Fibroblast of gingiva (primary cell): ENCODE results near the gene ITGB1BP1.

Experiments used
- DNase-seq: peaks from one replicate; pipeline ENCODE4 v3.0.0-alpha.2; 2011; ENCODE audit warnings: low read depth

ITGB1BP1 gene, protein sequence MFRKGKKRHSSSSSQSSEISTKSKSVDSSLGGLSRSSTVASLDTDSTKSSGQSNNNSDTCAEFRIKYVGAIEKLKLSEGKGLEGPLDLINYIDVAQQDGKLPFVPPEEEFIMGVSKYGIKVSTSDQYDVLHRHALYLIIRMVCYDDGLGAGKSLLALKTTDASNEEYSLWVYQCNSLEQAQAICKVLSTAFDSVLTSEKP

DNA sequence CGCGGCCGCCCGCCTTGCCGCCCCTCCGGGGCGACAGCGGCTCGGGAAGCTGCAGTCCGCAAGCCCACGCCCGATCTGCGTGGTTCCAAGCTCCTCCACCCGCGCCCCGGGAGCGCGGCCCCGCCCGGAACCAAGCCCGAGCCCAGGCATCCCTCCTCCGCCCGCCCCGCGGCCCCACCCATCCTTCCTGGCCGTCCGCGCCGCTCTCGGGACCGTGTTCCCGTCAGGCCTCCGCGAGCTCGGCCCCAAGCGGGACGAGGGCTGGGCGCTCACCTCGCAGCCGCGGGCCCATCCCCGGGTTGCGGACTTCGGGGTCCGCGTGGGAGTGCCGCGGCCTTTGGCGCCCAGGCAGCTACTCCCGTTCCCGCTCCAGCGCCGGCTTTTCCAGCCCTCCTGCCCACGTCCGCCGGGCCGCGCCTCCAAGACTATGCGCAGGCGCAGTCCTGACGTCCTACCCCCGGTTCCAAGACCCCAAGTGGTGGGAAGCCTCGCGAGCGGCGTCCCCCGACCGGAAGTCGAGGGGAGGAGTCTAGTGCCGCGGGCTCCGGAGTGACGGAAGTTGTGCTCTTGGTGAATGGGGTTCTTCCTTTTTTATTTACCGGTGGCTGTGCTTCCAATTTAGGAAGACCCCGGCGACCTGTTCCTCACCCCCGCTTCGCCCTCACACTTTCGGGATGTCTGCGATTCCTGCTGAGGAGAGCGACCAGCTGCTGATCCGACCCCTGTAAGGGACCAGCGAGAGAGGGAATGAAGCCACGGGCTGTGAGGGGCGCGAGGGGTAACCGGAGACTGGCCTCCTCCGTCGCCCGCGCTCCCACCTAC lies at the start of gene ITGB1BP1, which contains the start of gene CPSF3:
Gene ITGB1BP1, minus strand, starts transcription at position 429 of the 822 bp plus-strand sequence. CDS start 4,831 bp downstream, outside the sequence.
Gene CPSF3, plus strand, starts transcription at position 555 of the 822 bp plus-strand sequence. Its CDS starts 120 bp downstream, at position 675.
- DNase-seq: peak; percentile 96

DNA sequence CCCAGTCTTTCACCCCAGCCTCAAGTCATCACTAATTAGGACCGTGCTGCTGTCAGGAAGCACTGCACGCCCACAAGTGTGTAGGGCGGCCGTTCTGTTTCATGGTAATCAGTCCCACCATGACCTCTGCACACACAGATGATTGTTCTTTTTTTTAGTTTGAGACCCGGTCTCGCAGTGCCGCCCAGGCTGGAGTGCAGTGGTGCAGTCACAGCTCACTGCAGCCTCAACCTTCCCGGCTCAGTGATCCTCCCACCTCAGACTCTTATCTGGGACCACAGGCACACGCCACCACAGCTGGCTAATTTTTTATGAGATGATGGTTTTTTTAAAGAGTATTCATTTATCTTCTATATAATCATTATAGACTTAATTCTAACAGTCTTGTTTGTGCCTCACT lies 49.2 kb upstream of the ITGB1BP1 start:
- DNase-seq: no peak

DNA sequence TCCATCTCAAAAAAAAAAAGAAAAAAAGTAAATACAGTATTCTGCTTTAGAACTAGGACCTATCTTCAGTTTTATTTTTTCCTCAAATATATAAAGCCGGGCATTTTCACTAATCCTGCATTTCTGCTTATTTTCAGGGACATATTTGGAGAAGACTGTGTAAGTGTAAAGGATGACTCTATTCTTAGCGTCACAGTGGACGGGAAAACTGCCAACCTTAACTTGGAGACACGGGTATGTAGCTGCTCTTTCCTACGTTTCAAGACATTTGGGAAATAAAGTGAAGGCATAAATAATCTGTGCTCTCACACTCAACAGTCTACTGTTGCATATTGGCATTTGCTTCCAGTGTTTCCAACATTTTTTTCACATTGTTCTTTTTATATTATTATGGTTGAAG lies 47.9 kb upstream of the ITGB1BP1 start:
- DNase-seq: no peak

DNA sequence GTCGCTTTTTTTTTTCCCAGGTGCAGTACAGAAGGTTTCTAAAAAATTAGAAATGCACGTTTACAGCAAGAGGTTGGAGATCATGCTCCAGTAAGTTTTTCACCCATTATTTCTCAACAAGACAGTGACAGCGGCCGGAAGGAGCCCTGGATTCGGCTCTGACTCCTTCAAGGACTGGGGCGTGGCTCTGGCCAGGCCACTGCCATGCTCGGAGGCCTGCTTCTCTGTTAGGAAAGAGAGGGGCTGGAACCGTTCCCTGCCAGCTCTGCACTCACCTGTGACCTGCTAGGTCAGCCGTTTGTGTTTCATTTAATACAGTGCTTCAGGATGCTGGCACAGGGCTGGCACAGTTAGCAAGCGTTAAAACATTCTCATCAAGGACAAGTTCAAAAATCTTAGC lies 44.4 kb upstream of the ITGB1BP1 start:
- DNase-seq: no peak

DNA sequence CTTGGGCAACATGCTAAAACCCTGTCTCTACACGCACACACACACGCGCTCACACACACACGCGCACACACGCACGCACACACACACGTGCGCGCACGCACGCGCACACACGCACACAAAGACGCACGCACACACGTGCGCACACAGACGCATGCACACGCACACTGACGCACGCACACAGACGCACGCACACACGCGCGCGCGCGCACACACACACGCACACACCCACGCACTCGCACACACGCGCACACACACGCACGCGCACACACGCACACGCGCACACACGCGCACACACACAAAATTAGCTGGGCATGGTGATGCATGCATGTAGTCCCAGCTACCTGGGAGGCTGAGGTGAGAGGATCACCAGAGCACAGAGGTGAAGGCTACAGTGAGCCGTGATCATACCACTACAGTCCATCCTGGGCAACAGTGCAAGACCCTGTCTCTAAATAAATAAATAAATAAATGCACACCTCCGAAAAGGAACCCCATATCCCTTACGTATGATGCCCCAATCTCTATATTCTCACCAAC lies 42.9 kb upstream of the ITGB1BP1 start:
- no peak for DNase-seq

DNA sequence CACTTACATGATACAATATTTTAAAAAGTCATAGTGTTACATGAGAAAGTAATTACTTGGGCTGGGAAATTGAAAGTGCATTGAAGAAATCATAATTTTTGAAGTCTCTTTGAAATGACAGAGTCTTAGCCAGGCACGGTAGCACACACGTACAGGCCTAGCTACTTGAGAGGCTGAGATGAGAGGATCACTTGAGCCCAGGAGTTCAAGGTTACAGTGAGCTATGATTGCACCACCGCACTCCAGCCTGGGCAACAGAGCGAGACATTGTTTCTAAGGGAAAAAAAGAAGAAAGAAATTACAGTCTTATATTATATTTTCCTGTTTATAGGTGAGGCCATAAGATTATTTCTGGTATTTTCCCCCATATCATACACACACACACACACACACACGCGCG lies 41.8 kb upstream of the ITGB1BP1 start:
- DNase-seq: no peak

DNA sequence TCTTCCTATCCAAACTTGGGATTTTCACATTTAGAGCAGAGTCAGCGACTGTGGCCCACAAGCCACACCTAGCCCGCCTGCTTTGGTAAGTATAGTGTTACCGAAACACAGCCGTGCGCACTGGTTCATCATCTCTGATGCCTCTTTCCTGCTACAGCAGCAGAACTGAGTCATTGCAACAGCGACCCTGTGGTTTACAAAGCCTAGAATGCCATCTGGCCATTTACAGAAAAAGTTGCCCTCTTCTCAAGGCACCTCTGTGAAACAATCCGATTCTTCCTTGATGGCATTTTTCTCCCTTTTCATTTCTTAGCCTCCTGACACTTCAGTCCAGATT lies 40.3 kb upstream of the ITGB1BP1 start:
- no peak for DNase-seq

DNA sequence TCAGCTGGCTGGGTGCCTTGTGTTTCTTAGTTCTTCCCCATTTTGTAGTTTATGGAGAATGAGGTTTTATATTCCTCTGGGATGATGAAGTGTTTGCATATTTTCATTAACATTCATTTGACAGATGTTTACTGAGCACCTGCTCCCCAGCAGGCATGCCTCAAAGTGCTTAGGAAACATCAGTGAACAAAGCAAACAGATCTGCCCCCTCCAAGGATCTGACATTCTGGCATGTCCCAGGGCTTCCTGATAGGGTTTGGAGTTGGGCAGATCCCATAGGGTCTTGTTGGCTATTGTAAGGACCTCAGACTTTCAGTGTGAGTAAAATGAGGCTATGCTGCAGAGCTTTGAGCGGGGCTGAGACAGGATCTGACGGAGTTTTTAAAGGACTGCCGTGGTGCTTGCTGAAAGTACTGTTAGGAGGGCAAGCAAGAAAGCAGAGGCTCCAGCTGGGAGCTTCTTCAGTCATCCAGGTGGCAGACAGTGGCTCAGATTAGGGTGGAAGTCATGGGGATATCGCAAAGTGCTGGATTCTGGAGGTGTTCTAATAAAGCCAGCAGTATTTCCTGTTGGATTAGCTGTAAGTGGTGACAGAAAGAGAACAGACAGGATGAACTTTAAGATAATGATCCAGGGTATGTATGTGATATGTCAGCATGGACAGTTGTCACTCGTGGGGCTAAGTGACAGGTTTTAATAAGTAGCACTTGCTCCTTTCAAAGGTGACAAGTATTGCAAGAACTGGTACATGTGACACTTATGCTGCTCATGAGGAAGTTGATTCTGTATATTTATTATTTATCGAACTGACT lies 39.8 kb upstream of the ITGB1BP1 start:
- no peak for DNase-seq

DNA sequence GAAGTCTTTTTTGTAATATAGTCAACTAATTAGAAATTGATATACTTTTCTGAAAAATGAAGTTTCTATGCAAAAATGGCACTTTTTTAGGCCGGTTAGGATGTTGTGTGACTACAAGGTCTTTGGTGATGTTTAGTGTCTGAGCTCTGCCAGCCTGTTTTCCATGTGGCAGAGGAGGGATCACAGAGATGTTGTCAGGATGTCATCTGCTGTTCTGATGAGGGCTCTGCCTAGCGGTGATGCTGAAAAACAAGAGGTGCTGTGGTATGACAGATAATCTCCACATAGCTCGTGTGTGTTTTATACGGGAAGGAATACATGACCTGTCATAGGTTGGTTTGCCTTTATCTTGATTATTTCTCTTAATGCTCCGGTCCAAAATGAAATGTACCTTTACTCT lies 39.0 kb upstream of the ITGB1BP1 start:
- DNase-seq: no peak

DNA sequence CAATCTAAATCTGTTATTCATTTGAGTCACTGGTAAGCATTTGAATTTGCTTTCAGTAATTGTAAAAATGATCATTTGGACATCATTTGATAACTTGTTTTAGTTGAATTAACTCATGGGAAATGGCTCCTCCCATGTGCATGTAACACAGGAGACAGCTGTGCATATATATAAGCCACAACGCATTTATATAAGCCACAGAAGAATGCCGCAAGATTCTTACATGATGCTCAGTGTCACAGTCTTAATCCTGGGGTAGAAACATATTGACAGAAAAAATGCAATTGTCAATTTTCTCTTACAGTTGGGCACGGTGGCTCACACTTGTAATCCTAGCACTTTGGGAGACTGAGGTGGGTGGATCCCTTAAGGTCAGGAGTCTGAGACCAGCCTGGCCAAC lies 37.8 kb upstream of the ITGB1BP1 start:
- no peak for DNase-seq

DNA sequence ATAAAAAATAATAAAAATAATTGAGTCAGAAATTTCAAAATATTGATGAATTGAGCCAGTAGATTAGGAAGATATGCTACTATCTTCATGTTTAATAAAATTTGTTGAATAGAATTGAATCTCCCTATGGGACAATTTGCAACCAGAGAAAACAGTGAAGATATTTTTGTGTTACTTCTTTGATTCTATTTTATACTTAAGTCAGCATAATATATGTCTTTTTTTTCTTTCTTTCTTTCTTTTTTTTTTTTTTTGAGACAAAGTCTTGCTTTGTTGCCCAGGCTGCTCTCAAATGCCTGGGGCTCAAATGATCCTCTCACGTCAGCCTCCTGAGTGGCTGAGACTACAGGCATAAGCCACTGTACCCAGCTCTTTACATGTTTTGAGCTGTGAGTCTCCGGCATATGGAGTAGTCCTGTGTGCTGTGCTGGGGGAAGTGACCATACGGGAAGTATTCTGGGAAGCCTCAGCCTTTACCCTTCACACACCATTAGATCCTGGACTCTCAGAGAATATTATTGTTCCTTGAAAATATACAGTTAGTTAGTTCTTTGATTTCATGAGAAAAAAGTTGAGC lies 37.2 kb upstream of the ITGB1BP1 start:
- no peak for DNase-seq

DNA sequence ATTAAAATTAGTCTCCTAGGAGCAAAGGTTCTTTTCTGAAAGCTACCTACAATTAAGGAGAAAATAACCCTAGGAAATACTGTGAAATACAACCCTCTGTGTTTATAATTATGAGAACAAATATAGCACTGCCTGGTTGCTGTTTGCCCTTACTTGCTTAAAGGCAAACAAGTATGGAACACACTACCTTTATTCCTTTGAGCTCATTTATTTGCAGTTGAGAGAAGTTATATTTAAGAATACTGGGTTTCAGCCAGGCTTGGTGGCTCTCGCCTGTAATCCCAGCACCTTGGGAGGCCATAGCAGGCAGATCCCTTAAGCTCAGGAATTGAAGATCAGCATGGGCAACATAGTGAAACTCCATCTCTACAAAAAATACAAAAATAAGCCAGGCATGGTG lies 27.9 kb upstream of the ITGB1BP1 start:
- no peak for DNase-seq

DNA sequence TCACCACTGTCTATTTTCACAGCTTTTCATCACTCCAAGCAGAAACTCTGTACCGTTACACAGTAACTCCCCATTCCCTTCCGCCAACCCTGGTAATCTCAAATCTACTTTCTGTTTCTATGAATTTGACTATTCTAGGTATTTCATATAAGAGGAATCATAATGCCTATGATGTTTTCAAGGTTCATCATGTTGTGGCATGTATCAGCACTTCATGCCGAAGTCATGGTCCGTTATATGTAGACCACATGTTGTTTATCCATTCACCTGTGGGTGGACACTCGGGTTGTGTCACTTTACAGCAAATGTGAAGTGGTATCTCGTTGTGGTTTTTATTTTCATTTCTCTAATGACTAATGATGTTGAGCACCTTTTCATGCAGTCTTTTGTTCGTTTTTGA lies 21.8 kb upstream of the ITGB1BP1 start:
- no peak for DNase-seq

DNA sequence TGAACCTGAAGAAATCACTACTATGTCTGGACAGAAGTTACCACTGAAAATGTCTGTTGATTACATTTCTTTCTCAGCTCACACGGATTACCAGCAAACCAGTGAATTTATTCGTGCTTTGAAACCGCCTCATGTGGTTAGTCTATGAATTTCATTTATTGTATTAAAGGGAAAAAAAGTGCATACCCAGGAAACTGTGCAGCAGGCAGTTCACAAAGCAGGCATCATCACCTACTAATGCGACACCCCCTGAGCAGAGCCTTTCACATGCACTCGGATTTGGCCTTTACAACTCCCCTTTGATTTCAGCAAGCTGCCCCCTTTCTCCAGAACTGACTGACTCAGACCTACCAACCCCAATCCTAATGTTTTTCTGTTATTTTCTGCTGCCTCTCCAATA lies 20.2 kb upstream of the ITGB1BP1 start:
- DNase-seq: no peak

DNA sequence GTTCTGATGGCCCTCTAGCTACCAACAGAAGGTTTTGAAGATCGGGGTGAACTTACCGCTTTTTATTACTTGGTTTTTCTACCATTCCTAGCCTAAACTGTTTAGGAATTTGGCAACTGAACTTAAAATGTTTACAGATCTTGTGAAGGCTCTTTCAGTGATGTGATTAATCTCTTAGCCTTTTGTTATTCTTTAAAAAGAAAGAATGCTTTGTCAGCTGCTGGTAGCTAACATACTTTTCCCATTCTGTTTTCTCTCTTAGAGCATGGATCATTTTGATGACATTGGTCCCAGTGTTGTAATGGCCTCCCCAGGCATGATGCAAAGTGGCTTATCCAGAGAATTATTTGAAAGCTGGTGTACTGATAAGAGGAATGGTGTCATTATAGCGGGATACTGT lies 18.2 kb upstream of the ITGB1BP1 start:
- DNase-seq: no peak

DNA sequence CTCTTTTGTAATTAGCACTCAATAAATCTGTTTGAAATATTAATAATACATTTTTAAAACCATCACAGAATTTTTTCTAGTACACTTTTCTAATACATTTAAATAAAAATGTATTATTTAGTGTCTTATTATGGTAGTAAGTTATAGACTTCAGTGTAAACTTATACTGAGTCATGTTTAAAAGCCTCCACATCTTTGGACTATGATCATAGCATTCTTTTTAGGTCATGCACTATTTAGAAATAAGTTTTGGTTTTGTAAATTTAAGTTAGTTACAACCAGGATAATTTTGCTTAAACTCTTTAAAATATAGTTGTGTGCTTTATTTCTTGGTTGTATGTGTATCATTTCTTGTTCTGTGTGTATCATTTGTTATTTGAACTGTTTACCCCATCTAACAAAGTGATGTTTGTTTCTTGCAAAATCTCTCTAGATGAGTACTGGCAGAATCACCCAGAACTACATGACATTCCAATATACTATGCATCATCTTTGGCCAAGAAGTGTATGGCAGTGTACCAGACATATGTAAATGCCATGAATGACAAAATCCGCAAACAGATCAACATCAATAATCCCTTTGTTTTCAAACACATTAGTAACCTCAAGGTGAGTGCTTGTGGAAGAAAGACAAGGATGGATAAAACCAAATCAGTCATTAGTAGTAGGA lies 16.9 kb upstream of the ITGB1BP1 start:
- DNase-seq: peak; percentile 70

DNA sequence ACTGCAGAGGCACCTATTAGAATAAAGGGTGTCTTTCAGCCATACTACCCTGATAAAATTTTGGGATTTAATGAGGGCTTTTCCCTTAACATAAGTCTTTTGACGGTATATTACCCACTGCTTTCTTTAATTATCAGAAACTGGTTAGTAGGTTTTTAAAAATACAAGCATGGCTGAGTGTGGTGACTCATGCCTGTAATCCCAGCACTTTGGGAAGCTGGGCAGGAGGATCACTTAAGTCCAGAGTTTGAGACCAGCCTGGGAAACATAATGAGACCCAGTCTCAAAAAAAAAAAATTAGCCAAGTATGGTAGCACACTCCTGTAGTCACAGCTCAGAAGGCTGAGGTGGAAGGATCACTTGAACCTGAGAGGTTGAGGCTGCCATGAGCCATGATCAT lies 16.2 kb upstream of the ITGB1BP1 start:
- no peak for DNase-seq

DNA sequence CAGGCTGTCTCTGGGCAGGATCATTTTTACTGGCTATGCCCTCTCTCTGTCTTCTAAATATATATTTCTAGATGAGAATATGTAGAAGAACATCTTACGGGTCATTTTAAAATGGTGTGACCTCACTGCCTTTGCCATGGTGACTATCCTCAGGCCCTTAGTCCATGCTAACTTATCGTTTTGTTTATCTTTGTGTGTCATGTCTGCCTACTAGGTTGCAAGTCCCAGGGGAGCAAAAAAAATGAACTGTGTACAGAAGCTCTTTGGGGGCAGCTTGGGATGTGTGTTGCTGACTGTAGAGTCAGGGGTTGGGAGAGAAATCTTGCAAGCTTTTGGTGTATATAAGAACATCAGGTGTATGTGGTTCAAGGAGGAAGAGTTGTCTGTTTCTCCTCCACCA lies 11.2 kb upstream of the ITGB1BP1 start:
- DNase-seq: peak; percentile 6

DNA sequence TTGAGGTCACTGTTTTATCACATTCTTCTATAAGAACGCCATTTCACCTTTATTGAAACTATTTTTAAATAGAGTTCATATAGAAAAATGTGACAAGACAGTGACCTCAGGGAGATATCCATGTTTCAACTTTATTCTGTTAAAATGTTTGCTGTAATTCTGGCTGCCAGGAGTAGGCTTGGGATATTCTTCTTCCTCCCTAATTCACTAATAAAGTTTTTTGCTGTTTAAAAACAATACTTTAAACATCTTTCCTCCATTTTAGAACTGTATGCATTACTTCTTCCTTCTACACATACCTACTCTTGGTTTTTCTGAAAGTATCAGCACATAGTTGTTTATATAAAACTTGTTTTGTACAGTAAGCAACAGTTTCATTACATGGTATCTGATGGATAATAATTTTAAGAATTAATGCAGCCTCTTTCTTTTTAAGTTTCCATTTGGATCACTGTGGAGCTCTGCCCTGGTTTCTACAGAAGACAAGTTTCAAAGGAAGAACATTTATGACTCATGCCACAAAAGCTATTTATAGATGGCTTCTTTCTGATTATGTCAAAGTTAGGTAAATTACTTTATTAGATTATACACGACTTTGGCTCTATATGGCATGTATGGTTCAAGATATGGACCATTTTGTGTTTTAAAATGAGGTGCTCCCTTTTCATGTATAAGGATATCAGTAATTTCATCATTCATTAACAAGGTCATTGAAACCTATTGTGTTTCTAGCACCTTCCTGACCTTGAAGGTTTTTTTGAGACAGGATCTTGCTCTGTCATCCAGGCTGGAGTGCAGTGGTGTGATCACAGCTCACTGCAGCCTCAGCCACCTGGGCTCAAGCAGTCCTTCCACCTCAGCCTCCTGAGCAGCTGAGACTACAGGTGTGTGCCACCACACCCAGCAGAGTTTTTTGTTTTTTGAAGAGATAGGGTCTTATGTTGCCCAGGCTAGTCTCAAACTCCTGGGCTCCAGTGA lies 7.3 kb upstream of the ITGB1BP1 start:
- no peak for DNase-seq

DNA sequence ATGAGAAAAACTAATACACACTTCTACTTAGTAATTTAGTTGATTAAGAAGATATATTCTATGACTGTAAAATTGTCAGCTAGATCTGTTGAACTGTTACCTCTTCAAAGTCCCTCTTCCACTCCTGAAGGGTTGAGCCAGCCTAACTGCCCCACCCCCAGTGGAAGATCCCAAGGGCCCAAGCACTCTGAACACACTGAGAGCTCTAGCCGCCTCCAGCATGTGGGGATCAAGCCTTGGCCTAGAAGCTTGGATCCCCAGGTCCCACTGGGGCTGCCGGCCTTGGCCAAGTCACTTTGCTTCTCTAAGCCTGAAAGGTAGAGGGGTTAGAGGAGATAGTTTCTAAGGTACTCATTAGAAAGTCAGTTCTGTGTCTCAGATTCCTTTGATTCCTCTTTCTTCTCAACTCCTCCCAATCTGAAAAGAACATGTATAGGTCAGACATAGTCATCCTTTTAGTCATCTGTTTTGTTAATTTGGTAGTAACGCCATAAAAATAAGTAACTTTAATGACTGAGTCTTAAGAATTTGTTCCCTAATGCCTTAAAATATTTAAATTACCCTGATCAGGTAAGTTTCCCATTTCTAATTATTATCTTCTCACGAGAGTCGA lies 5.7 kb upstream of the ITGB1BP1 start:
- no peak for DNase-seq
